Smooth muscle cell (in vitro differentiated cells): ENCODE data around the gene AKAP6. TPM values are rescaled to one million over a fixed set of nuclear protein-coding genes. Genes with fewer than 3 reads are reported as not detected.

Experiments used
- DNase-seq: peaks from one replicate; lab custom pipeline; 2025; ENCODE audit not compliant: unreplicated experiment; lab: John Stamatoyannopoulos, UW
- H2AFZ ChIP-seq: fragments of 200-600 bp; sonication (generic); 2 replicates; pipeline ENCODE4 v1.6.0; 2016; ENCODE audit warnings: antibody characterized with exemption, low read depth, mild to moderate bottlenecking
- H3F3A ChIP-seq: fragments of 200-600 bp; sonication (generic); 2 replicates; pipeline ENCODE4 v1.6.0; 2017; ENCODE audit warnings: antibody characterized with exemption, low read depth
- H3K27ac ChIP-seq: fragments of 200-600 bp; sonication (generic); 2 replicates; pipeline ENCODE4 v1.5.1; 2016; ENCODE audit warnings: low read depth, mild to moderate bottlenecking
- H3K27me3 ChIP-seq: fragments of 200-600 bp; sonication (generic); 2 replicates; pipeline ENCODE4 v1.6.1; 2016; ENCODE audit warnings: low read depth, mild to moderate bottlenecking
- H3K36me3 ChIP-seq: fragments of 200-600 bp; sonication (generic); 2 replicates; pipeline ENCODE4 v1.5.1; 2016; ENCODE audit warnings: low read depth
- H3K4me1 ChIP-seq: fragments of 200-600 bp; sonication (generic); 2 replicates; pipeline ENCODE4 v1.5.1; 2016; ENCODE audit warnings: low read depth
- H3K4me2 ChIP-seq: fragments of 200-600 bp; sonication (generic); 2 replicates; pipeline ENCODE4 v1.6.0; 2016; ENCODE audit warnings: mild to moderate bottlenecking
- H3K4me3 ChIP-seq: fragments of 200-600 bp; sonication (generic); 2 replicates; pipeline ENCODE4 v1.5.1; 2016; ENCODE audit warnings: mild to moderate bottlenecking
- H3K79me2 ChIP-seq: fragments of 200-600 bp; sonication (generic); 2 replicates; pipeline ENCODE4 v1.6.0; 2016; ENCODE audit warnings: low read depth, mild to moderate bottlenecking
- H3K9ac ChIP-seq: fragments of 200-600 bp; sonication (generic); 2 replicates; pipeline ENCODE4 v1.6.0; 2016; ENCODE audit warnings: low read depth
- H3K9me3 ChIP-seq: fragments of 200-600 bp; sonication (generic); replicated peaks from 2 replicates; pipeline ENCODE4 v1.5.1; 2016; ENCODE audit warnings: low read depth
- H4K20me1 ChIP-seq: fragments of 200-600 bp; sonication (generic); 2 replicates; pipeline ENCODE4 v1.6.0; 2016; ENCODE audit warnings: low read depth
- CTCF ChIP-seq: fragments of 200-600 bp; sonication (generic); IDR thresholded peaks from 2 replicates; pipeline ENCODE4 v1.5.1; 2017; ENCODE audit warnings: borderline replicate concordance, mild to moderate bottlenecking, antibody characterized with exemption; ENCODE audit not compliant: insufficient read depth, poor library complexity, severe bottlenecking
- WGBS: methylation state at CpG from one replicate; pipeline ENCODE4 v1.1.7; 2016; ENCODE audit warnings: low lambda C conversion rate; 5-methylcytosine and 5-hydroxymethylcytosine counted together
- polyA plus RNA-seq: library from polyadenylated mRNA; unstranded; fragments of >200 nt; fragmentation: Nextera tagmentation; extraction: Ambion mirVana; gene quantifications from 2 replicates; pipeline ENCODE4 v1.2.1, GENCODE V29; 2016
- total RNA-seq: library from RNA; depleted of rRNA; stranded (reverse); fragments of >200 nt; gene quantifications from 2 replicates; pipeline ENCODE4 v1.2.3, GENCODE V29; 2014

AKAP6 gene
- total and polyA plus RNA-seq, 2 experiments from 2014 or later, result 1.3 to 6.4 TPM

- Histone ChIP-seq H3K4me1 (no peaks in the 10 kb centered on the region), H3F3A (peaks cover 3% of the 10 kb centered on the region), H3K9ac (no peak overlapping the region), H3K27ac (no peak overlapping the region), H3K4me3 (no peak overlapping the region), H2AFZ (no peak overlapping the region), H3K79me2 (no peaks in the 10 kb centered on the region), H3K36me3 (no peaks in the 10 kb centered on the region), H3K4me2 (no peak overlapping the region), H3K9me3 (no peaks in the 10 kb centered on the region), H3K27me3 (no peaks in the 10 kb centered on the region), H4K20me1 (no peaks in the 10 kb centered on the region)
- no peak for DNase-seq
- 36% methylated on average over 9 of the region's 9 CpGs for WGBS
- TF ChIP-seq CTCF, result no peak
Measured at GRCh38 chr14:32826404-32827082, 497.4 kb downstream of the AKAP6 start.

- 81% methylated on average over 3 of the region's 3 CpGs for WGBS
- TF ChIP-seq CTCF, result no peak
- H3K79me2 ChIP-seq, result no peaks in the 10 kb centered on the region
- H2AFZ ChIP-seq, result no peak overlapping the region
- H3K27ac ChIP-seq, result no peak overlapping the region
- peaks cover 3% of the 10 kb centered on the region for H3F3A ChIP-seq
- DNase-seq, result no peak
- no peaks in the 10 kb centered on the region for H3K36me3 ChIP-seq
- no peak overlapping the region for H3K4me3 ChIP-seq
- H3K27me3 ChIP-seq, result no peaks in the 10 kb centered on the region
- no peaks in the 10 kb centered on the region for H3K4me1 ChIP-seq
- no peak overlapping the region for H3K4me2 ChIP-seq
- no peaks in the 10 kb centered on the region for H3K9me3 ChIP-seq
- H4K20me1 ChIP-seq, result no peaks in the 10 kb centered on the region
- H3K9ac ChIP-seq, result no peak overlapping the region
Measured at GRCh38 chr14:32827514-32827913, 498.4 kb downstream of the AKAP6 start.

- no peak for DNase-seq
- Histone ChIP-seq H2AFZ (no peak overlapping the region), H3K4me3 (no peak overlapping the region), H3F3A (no peaks in the 10 kb centered on the region), H3K4me1 (no peaks in the 10 kb centered on the region), H3K9me3 (no peaks in the 10 kb centered on the region), H3K27ac (no peak overlapping the region), H3K36me3 (no peaks in the 10 kb centered on the region), H3K9ac (no peak overlapping the region), H4K20me1 (no peaks in the 10 kb centered on the region), H3K79me2 (no peaks in the 10 kb centered on the region), H3K4me2 (no peak overlapping the region), H3K27me3 (no peaks in the 10 kb centered on the region)
- 87% methylated on average over 3 of the region's 3 CpGs for WGBS
- no peak for TF ChIP-seq CTCF
Measured at GRCh38 chr14:32835924-32836323, 506.8 kb downstream of the AKAP6 start.

GRCh38 chr14:32841698-32842097, 512.6 kb downstream of the AKAP6 start:
- Histone ChIP-seq H3K4me2 (no peak overlapping the region), H3K9me3 (no peaks in the 10 kb centered on the region), H3K4me3 (no peak overlapping the region), H3K27me3 (no peaks in the 10 kb centered on the region), H3K4me1 (no peaks in the 10 kb centered on the region), H3K9ac (no peak overlapping the region), H2AFZ (no peak overlapping the region), H3K36me3 (no peaks in the 10 kb centered on the region), H3F3A (no peaks in the 10 kb centered on the region), H3K27ac (no peak overlapping the region), H4K20me1 (no peaks in the 10 kb centered on the region), H3K79me2 (no peaks in the 10 kb centered on the region)
- TF ChIP-seq CTCF, result no peak
- no peak for DNase-seq
